ENCODE measurements around the gene ZNF428.

ZNF428 gene

GRCh38 chr19:43561139-43561970, 58.1 kb downstream of the ZNF428 start:
- Histone ChIP-seq H3K4me3 (ENCODE audit: low read depth, low read length) (no peak overlapping the region), H3K9me3 (ENCODE audit: control insufficient read depth, insufficient read depth, low read depth, low read length) (no peaks in the 10 kb centered on the region), H3K36me3 (ENCODE audit: control insufficient read depth, insufficient read depth, low read length) (peaks cover 36% of the 10 kb centered on the region), H3K27me3 (ENCODE audit: control insufficient read depth, insufficient read depth, low read length) (no peaks in the 10 kb centered on the region), H3K9ac (ENCODE audit: low read length) (no peak overlapping the region), H3K27ac (ENCODE audit: low read depth, low read length) (no peak overlapping the region), H3K4me1 (ENCODE audit: control insufficient read depth, insufficient read depth, low read length) (no peaks in the 10 kb centered on the region)

- Histone ChIP-seq H3K27ac (ENCODE audit: low read depth, low read length) (no peak overlapping the region), H3K4me3 (ENCODE audit: low read depth, low read length) (no peak overlapping the region), H3K36me3 (ENCODE audit: control insufficient read depth, insufficient read depth, low read length) (peaks cover 36% of the 10 kb centered on the region), H3K27me3 (ENCODE audit: control insufficient read depth, insufficient read depth, low read length) (no peaks in the 10 kb centered on the region), H3K4me1 (ENCODE audit: control insufficient read depth, insufficient read depth, low read length) (no peaks in the 10 kb centered on the region), H3K9me3 (ENCODE audit: control insufficient read depth, insufficient read depth, low read depth, low read length) (no peaks in the 10 kb centered on the region), H3K9ac (ENCODE audit: low read length) (no peak overlapping the region)
Observed at GRCh38 chr19:43560687-43561086, 58.7 kb downstream of the ZNF428 start.
